H9 (cell line): ENCODE data around the gene CCDC92. TPM values are rescaled to one million over a fixed set of nuclear protein-coding genes. Genes with fewer than 3 reads are reported as not detected.

Source experiments
- DNase-seq: peaks from one replicate; pipeline ENCODE4 v3.0.0-alpha.2; 2017
- H2AFZ ChIP-seq: one replicate; pipeline ENCODE4 v1.6.1; 2013; ENCODE audit warnings: mild to moderate bottlenecking, low read length, control low read depth, moderate library complexity
- H2AK5ac ChIP-seq: 2 replicates; pipeline ENCODE4 v1.6.1; 2013; ENCODE audit warnings: low read length, control low read depth, mixed read lengths; ENCODE audit not compliant: insufficient read length
- H2BK120ac ChIP-seq: one replicate; pipeline ENCODE4 v1.6.1; 2013; ENCODE audit warnings: low read depth, mild to moderate bottlenecking, low read length, control low read depth, inconsistent platforms; ENCODE audit not compliant: poor library complexity, severe bottlenecking
- H2BK12ac ChIP-seq: 2 replicates; pipeline ENCODE4 v1.6.1; 2013; ENCODE audit warnings: low read length, control low read depth, mixed read lengths, low read depth; ENCODE audit not compliant: insufficient read length
- H2BK15ac ChIP-seq: 2 replicates; pipeline ENCODE4 v1.6.1; 2013; ENCODE audit warnings: low read depth, low read length, control low read depth
- H2BK20ac ChIP-seq: one replicate; pipeline ENCODE4 v1.6.1; 2013; ENCODE audit warnings: low read depth, mild to moderate bottlenecking, low read length, control low read depth, inconsistent platforms; ENCODE audit not compliant: poor library complexity, severe bottlenecking
- H2BK5ac ChIP-seq: 2 replicates; pipeline ENCODE4 v1.6.1; 2013; ENCODE audit warnings: low read length, control low read depth, mixed read lengths; ENCODE audit not compliant: insufficient read length
- H3K14ac ChIP-seq: 2 replicates; pipeline ENCODE4 v1.6.1; 2013; ENCODE audit warnings: low read length, control low read depth; ENCODE audit not compliant: insufficient read depth
- H3K18ac ChIP-seq: 2 replicates; pipeline ENCODE4 v1.6.1; 2013; ENCODE audit warnings: low read depth, mild to moderate bottlenecking, mixed read lengths, low read length, control low read depth; ENCODE audit not compliant: insufficient read length
- H3K23ac ChIP-seq: 2 replicates; pipeline ENCODE4 v1.6.1; 2013; ENCODE audit warnings: low read length, control low read depth, mixed read lengths, low read depth; ENCODE audit not compliant: insufficient read length
- H3K23me2 ChIP-seq: 2 replicates; pipeline ENCODE4 v1.6.1; 2013; ENCODE audit warnings: low read depth, mild to moderate bottlenecking, mixed read lengths, low read length, control low read depth; ENCODE audit not compliant: insufficient read length, poor library complexity, severe bottlenecking
- H3K27ac ChIP-seq: 2 replicates; pipeline ENCODE4 v1.5.1; 2013; ENCODE audit warnings: low read length, control low read depth, mixed read lengths, low read depth; ENCODE audit not compliant: insufficient read length
- H3K27me3 ChIP-seq: 2 replicates; pipeline ENCODE4 v1.6.1; 2013; ENCODE audit warnings: low read length, control low read depth, inconsistent platforms; ENCODE audit not compliant: insufficient read depth
- H3K4ac ChIP-seq: 2 replicates; pipeline ENCODE4 v1.6.1; 2013; ENCODE audit warnings: low read depth, mild to moderate bottlenecking, control low read depth, inconsistent platforms, low read length, moderate library complexity
- H3K4me1 ChIP-seq: 2 replicates; pipeline ENCODE4 v1.6.1; 2013; ENCODE audit warnings: low read length, control low read depth, inconsistent platforms; ENCODE audit not compliant: insufficient read depth
- H3K4me2 ChIP-seq: 2 replicates; pipeline ENCODE4 v1.6.1; 2013; ENCODE audit warnings: low read length, control low read depth, mixed read lengths; ENCODE audit not compliant: insufficient read length, insufficient read depth
- H3K56ac ChIP-seq: 2 replicates; pipeline ENCODE4 v1.6.1; 2013; ENCODE audit warnings: low read depth, mild to moderate bottlenecking, mixed read lengths, low read length, control low read depth; ENCODE audit not compliant: insufficient read length
- H3K79me1 ChIP-seq: 2 replicates; pipeline ENCODE4 v1.6.1; 2013; ENCODE audit warnings: low read depth, mild to moderate bottlenecking, moderate library complexity, low read length, control low read depth, inconsistent platforms; ENCODE audit not compliant: insufficient read depth, poor library complexity, severe bottlenecking
- H3K79me2 ChIP-seq: 2 replicates; pipeline ENCODE4 v1.6.1; 2013; ENCODE audit warnings: low read length, control low read depth, inconsistent platforms; ENCODE audit not compliant: insufficient read depth
- H3K9ac ChIP-seq: 2 replicates; pipeline ENCODE4 v1.6.1; 2013; ENCODE audit warnings: low read length, control low read depth, mixed read lengths; ENCODE audit not compliant: insufficient read length; ENCODE audit errors: extremely low read depth
- H3K9me3 ChIP-seq: one replicate; pipeline ENCODE4 v1.6.1; 2013; ENCODE audit warnings: low read depth, low read length, inconsistent platforms; ENCODE audit not compliant: control insufficient read depth
- H3T11ph ChIP-seq: one replicate; pipeline ENCODE4 v1.6.1; 2013; ENCODE audit warnings: mild to moderate bottlenecking, low read length, control low read depth, inconsistent platforms
- H4K20me1 ChIP-seq: one replicate; pipeline ENCODE4 v1.6.1; 2013; ENCODE audit not compliant: control insufficient read depth, insufficient read length, insufficient read depth
- H4K5ac ChIP-seq: 2 replicates; pipeline ENCODE4 v1.6.1; 2013; ENCODE audit warnings: low read depth, mild to moderate bottlenecking, mixed read lengths, low read length, control low read depth; ENCODE audit not compliant: insufficient read length
- H4K8ac ChIP-seq: replicated peaks from 2 replicates; pipeline ENCODE4 v1.6.1; 2013; ENCODE audit warnings: low read length, control low read depth, mixed read lengths, low read depth; ENCODE audit not compliant: insufficient read length
- H4K91ac ChIP-seq: 2 replicates; pipeline ENCODE4 v1.6.1; 2013; ENCODE audit warnings: low read depth, mild to moderate bottlenecking, moderate library complexity, mixed read lengths, low read length, control low read depth; ENCODE audit not compliant: insufficient read length
- H3K27ac Mint-ChIP-seq, 3 experiments: 2 replicates in 2 of 3; 3 replicates in 1 of 3; pipeline ENCODE4 v1.8.0; 2020 to 2021; ENCODE audit warnings: mixed read lengths in 3 of 3, mild to moderate bottlenecking in 1 of 3, moderate library complexity in 1 of 3
- H3K27me3 Mint-ChIP-seq: 2 replicates; pipeline ENCODE4 v1.8.0; 2021; ENCODE audit warnings: low read depth, mild to moderate bottlenecking, moderate library complexity, mixed read lengths
- H3K36me3 Mint-ChIP-seq, 3 experiments: 2 replicates in 2 of 3; 3 replicates in 1 of 3; pipeline ENCODE4 v1.8.0; 2020 to 2021; ENCODE audit warnings: low read depth in 3 of 3, mixed read lengths in 3 of 3; ENCODE audit not compliant: insufficient read depth in 1 of 3
- H3K4me1 Mint-ChIP-seq, 2 experiments: 2 replicates each; pipeline ENCODE4 v1.8.0; 2020; ENCODE audit warnings: mixed read lengths in 2 of 2
- H3K4me3 Mint-ChIP-seq, 2 experiments: 2 replicates in 1 of 2; 3 replicates in 1 of 2; pipeline ENCODE4 v1.8.0; 2020 to 2021; ENCODE audit warnings: mild to moderate bottlenecking in 2 of 2, mixed read lengths in 2 of 2, moderate library complexity in 1 of 2
- H3K9me3 Mint-ChIP-seq, 2 experiments: 2 replicates in 1 of 2; 3 replicates in 1 of 2; pipeline ENCODE4 v1.8.0; 2020; ENCODE audit warnings: mild to moderate bottlenecking in 2 of 2, mixed read lengths in 2 of 2, moderate library complexity in 1 of 2
- WGBS: extraction: QIAGEN DNeasy Blood & Tissue Kit; methylation state at CpG from one replicate; pipeline ENCODE4 v1.1.7; 2013; ENCODE audit warnings: missing lambda C conversion rate, low lambda C conversion rate, mixed read lengths; ENCODE audit not compliant: insufficient read length; ENCODE audit errors: extremely low coverage; 5-methylcytosine and 5-hydroxymethylcytosine counted together
- total RNA-seq: library from RNA; stranded (reverse); gene quantifications from 2 replicates; pipeline ENCODE4 v1.2.1, GENCODE V29; 2021
- TF ChIP-seq, protein P1 (sequence below): fragments of 200-600 bp; sonication (generic); conservative IDR thresholded peaks from 3 replicates; pipeline ENCODE4 v1.8.0; 2021; ENCODE audit warnings: antibody characterized with exemption, mild to moderate bottlenecking

The CCDC92 gene
- total RNA-seq, 1 experiment from 2014 or later = 1.3 TPM

DNA sequence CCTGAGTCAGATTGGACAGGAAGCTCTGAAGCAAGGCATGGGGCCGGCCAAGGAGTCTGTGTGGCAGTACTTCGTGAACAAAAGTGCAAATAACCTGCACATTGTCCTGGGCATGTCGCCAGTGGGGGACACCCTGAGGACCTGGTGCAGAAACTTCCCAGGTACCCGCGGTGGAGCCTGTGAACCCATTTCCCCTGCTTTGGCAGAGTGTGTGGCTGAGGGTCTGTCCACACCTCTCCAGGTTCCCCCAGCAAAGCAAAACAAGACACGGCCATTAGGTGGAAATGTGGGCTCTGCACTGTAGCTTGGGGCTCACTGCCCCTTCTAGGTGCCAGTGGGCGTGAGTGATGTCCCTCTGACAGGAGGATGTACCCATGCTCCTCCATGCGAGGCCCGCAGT, 79.4 kb downstream of the CCDC92 start:
- no peak overlapping the region for H3K27ac Mint-ChIP-seq
- no peak overlapping the region for H3K4me3 Mint-ChIP-seq
- no peak for DNase-seq
- Histone ChIP-seq H2AFZ (no peak overlapping the region), H3K27ac (no peak overlapping the region), H3K9ac (no peak overlapping the region), H3K4ac (no peak overlapping the region), H2BK12ac (no peak overlapping the region), H3T11ph (no peak overlapping the region), H2BK15ac (no peak overlapping the region), H4K8ac (no peak overlapping the region), H3K23me2 (no peaks in the 10 kb centered on the region), H3K79me2 (no peaks in the 10 kb centered on the region), H4K20me1 (no peaks in the 10 kb centered on the region), H2BK120ac (no peak overlapping the region), H3K79me1 (no peaks in the 10 kb centered on the region), H3K9me3 (no peaks in the 10 kb centered on the region), H2BK5ac (no peak overlapping the region), H3K18ac (no peak overlapping the region), H2AK5ac (no peak overlapping the region), H3K4me1 (no peaks in the 10 kb centered on the region), H3K27me3 (no peaks in the 10 kb centered on the region), H4K5ac (no peak overlapping the region), H3K56ac (no peak overlapping the region), H4K91ac (no peak overlapping the region), H2BK20ac (no peak overlapping the region), H3K14ac (no peak overlapping the region), H3K23ac (no peak overlapping the region), H3K4me2 (no peak overlapping the region)
- no peaks in the 10 kb centered on the region for H3K9me3 Mint-ChIP-seq
- no peaks in the 10 kb centered on the region for H3K36me3 Mint-ChIP-seq
- peaks cover 75% of the 10 kb centered on the region for H3K27me3 Mint-ChIP-seq
- peaks cover 17 to 18% of the 10 kb centered on the region in 2 experiments for H3K4me1 Mint-ChIP-seq
- TF ChIP-seq, protein P1, sequence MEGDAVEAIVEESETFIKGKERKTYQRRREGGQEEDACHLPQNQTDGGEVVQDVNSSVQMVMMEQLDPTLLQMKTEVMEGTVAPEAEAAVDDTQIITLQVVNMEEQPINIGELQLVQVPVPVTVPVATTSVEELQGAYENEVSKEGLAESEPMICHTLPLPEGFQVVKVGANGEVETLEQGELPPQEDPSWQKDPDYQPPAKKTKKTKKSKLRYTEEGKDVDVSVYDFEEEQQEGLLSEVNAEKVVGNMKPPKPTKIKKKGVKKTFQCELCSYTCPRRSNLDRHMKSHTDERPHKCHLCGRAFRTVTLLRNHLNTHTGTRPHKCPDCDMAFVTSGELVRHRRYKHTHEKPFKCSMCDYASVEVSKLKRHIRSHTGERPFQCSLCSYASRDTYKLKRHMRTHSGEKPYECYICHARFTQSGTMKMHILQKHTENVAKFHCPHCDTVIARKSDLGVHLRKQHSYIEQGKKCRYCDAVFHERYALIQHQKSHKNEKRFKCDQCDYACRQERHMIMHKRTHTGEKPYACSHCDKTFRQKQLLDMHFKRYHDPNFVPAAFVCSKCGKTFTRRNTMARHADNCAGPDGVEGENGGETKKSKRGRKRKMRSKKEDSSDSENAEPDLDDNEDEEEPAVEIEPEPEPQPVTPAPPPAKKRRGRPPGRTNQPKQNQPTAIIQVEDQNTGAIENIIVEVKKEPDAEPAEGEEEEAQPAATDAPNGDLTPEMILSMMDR = no peak
- WGBS = no CpG with 5 or more reads among the region's 9 CpGs
